Measurements from ENCODE around the gene LAMP1. TPM values are rescaled to one million over a fixed set of nuclear protein-coding genes. Genes with fewer than 3 reads are reported as not detected.

Gene LAMP1
- total and polyA plus RNA-seq, 2 experiments from 2014 or later: 34.5 to 107 TPM

DNA sequence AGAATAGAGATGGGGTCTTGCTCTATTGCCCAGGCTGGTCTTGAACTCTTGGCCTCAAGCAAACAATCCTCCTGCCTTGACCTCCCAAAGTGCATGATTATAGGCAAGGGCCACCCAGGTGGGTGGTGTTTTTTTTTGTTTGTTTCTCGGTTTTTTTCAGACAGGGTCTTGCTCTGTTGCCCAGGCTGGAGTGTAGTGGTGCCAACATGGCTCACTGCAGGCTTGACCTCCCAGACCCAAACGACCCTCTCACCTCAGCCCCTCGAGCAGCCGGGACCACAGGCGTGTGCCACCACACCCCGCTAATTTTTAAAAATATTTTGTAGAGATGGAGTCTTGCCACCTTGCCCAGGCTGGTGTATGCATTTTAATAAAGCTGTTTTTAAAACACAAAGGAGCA lies 52.0 kb downstream of the LAMP1 start:
- ATAC-seq (no peak), DNase-seq (ENCODE audit: low spot score) (no peak)
- H3K4me2 ChIP-seq: no peak overlapping the region
- no peak overlapping the region for H3K4me3 ChIP-seq
- no peaks in the 10 kb centered on the region for H3K4me1 ChIP-seq (ENCODE audit: insufficient read depth)
- peaks cover 79% of the 10 kb centered on the region for H3K36me3 Mint-ChIP-seq (ENCODE audit: low read depth)
- H3K4me1 Mint-ChIP-seq: no peaks in the 10 kb centered on the region
- peaks cover 25% of the 10 kb centered on the region for H3K9me3 Mint-ChIP-seq
- peaks cover 10% of the 10 kb centered on the region for H4K20me1 ChIP-seq (replicated peaks; ENCODE audit: insufficient read depth)
- H3K36me3 ChIP-seq (ENCODE audit: insufficient read depth): peaks cover 19% of the 10 kb centered on the region
- H3K27ac ChIP-seq (ENCODE audit: low read depth): no peak overlapping the region
- no peaks in the 10 kb centered on the region for H3K27me3 ChIP-seq (ENCODE audit: insufficient read depth)
- no peak overlapping the region for H3K4me3 Mint-ChIP-seq
- H3K27ac Mint-ChIP-seq: no peak overlapping the region
- H3K9me2 ChIP-seq (ENCODE audit: insufficient read depth): no peaks in the 10 kb centered on the region
- H3K79me2 ChIP-seq (replicated peaks; ENCODE audit: insufficient read depth): 0 out of 2 replicates have a peak, but pooled peaks cover 3% of the 10 kb centered on the region
- no peak overlapping the region for H2AFZ ChIP-seq
- TF ChIP-seq CREB1 (CRISPR knock-in tag; IDR thresholded peaks at IDR 0.05; ENCODE audit: low read depth): no peak
- TF ChIP-seq NANOG (IDR thresholded peaks at IDR 0.05; ENCODE audit: borderline replicate concordance): no peak
- TF ChIP-seq, protein P1, sequence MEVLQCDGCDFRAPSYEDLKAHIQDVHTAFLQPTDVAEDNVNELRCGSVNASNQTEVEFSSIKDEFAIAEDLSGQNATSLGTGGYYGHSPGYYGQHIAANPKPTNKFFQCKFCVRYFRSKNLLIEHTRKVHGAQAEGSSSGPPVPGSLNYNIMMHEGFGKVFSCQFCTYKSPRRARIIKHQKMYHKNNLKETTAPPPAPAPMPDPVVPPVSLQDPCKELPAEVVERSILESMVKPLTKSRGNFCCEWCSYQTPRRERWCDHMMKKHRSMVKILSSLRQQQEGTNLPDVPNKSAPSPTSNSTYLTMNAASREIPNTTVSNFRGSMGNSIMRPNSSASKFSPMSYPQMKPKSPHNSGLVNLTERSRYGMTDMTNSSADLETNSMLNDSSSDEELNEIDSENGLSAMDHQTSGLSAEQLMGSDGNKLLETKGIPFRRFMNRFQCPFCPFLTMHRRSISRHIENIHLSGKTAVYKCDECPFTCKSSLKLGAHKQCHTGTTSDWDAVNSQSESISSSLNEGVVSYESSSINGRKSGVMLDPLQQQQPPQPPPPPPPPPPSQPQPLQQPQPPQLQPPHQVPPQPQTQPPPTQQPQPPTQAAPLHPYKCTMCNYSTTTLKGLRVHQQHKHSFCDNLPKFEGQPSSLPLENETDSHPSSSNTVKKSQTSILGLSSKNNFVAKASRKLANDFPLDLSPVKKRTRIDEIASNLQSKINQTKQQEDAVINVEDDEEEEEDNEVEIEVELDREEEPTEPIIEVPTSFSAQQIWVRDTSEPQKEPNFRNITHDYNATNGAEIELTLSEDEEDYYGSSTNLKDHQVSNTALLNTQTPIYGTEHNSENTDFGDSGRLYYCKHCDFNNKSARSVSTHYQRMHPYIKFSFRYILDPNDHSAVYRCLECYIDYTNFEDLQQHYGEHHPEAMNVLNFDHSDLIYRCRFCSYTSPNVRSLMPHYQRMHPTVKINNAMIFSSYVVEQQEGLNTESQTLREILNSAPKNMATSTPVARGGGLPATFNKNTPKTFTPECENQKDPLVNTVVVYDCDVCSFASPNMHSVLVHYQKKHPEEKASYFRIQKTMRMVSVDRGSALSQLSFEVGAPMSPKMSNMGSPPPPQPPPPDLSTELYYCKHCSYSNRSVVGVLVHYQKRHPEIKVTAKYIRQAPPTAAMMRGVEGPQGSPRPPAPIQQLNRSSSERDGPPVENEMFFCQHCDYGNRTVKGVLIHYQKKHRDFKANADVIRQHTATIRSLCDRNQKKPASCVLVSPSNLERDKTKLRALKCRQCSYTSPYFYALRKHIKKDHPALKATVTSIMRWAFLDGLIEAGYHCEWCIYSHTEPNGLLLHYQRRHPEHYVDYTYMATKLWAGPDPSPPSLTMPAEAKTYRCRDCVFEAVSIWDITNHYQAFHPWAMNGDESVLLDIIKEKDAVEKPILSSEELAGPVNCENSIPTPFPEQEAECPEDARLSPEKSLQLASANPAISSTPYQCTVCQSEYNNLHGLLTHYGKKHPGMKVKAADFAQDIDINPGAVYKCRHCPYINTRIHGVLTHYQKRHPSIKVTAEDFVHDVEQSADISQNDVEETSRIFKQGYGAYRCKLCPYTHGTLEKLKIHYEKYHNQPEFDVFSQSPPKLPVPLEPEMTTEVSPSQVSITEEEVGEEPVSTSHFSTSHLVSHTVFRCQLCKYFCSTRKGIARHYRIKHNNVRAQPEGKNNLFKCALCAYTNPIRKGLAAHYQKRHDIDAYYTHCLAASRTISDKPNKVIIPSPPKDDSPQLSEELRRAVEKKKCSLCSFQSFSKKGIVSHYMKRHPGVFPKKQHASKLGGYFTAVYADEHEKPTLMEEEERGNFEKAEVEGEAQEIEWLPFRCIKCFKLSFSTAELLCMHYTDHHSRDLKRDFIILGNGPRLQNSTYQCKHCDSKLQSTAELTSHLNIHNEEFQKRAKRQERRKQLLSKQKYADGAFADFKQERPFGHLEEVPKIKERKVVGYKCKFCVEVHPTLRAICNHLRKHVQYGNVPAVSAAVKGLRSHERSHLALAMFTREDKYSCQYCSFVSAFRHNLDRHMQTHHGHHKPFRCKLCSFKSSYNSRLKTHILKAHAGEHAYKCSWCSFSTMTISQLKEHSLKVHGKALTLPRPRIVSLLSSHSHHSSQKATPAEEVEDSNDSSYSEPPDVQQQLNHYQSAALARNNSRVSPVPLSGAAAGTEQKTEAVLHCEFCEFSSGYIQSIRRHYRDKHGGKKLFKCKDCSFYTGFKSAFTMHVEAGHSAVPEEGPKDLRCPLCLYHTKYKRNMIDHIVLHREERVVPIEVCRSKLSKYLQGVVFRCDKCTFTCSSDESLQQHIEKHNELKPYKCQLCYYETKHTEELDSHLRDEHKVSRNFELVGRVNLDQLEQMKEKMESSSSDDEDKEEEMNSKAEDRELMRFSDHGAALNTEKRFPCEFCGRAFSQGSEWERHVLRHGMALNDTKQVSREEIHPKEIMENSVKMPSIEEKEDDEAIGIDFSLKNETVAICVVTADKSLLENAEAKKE (CRISPR knock-in tag; IDR thresholded peaks at IDR 0.05): no peak
- no peak for TF ChIP-seq EZH2 (IDR thresholded peaks at IDR 0.05; ENCODE audit: low read depth, unreplicated experiment)
- no peak for TF ChIP-seq POLR2AphosphoS5 (IDR thresholded peaks at IDR 0.05; ENCODE audit: low read depth)
- no peak for TF ChIP-seq REST (IDR thresholded peaks at IDR 0.05; ENCODE audit: unreplicated experiment)
- TF ChIP-seq ZNF331 (CRISPR knock-in tag; IDR thresholded peaks at IDR 0.05; ENCODE audit: low read depth): no peak
- TF ChIP-seq EZH2phosphoT487 (IDR thresholded peaks at IDR 0.05; ENCODE audit: unreplicated experiment): no peak
- TF ChIP-seq ETS1 (IDR thresholded peaks at IDR 0.05): no peak
- TF ChIP-seq CTCF (conservative IDR thresholded peaks at IDR 0.05; ENCODE audit: low read depth in 2 of 2): no peak
- no peak for TF ChIP-seq ZNF114 (CRISPR knock-in tag; IDR thresholded peaks at IDR 0.05)
- TF ChIP-seq STAT1 (IDR thresholded peaks at IDR 0.05; ENCODE audit: unreplicated experiment): no peak
- no peak for TF ChIP-seq JUNB (IDR thresholded peaks at IDR 0.05; ENCODE audit: unreplicated experiment)
- peaks cover 6% of the 10 kb centered on the region; the same call in 1 of the 2 replicates for H3F3A ChIP-seq (replicated peaks; ENCODE audit: low read depth)
- H3K27me3 Mint-ChIP-seq (ENCODE audit: insufficient read depth, low read depth, poor library complexity): peaks cover 8% of the 10 kb centered on the region

All from GM23338 (cell line).